IPS-NIHi11 (cell line): ENCODE results near the gene AGMO.

Experiments
- DNase-seq: peaks from one replicate; pipeline ENCODE4 v3.0.0; 2012; ENCODE audit warnings: mixed read lengths, low spot score

The AGMO gene

GRCh38 chr7:15457990-15458955 is 103.5 kb downstream of the AGMO start:
- DNase-seq: no peak

- no peak for DNase-seq
Observed at GRCh38 chr7:15452670-15453069, 109.1 kb downstream of the AGMO start.

- no peak for DNase-seq
Observed at GRCh38 chr7:15446722-15447121, 115.1 kb downstream of the AGMO start.

- no peak for DNase-seq
Observed at GRCh38 chr7:15446280-15446679, 115.5 kb downstream of the AGMO start.

GRCh38 chr7:15441915-15442314 is 119.9 kb downstream of the AGMO start:
- no peak for DNase-seq

GRCh38 chr7:15440482-15440881 is 121.3 kb downstream of the AGMO start:
- no peak for DNase-seq

- DNase-seq: no peak
Observed at GRCh38 chr7:15439853-15440252, 122.0 kb downstream of the AGMO start.

- no peak for DNase-seq
Observed at GRCh38 chr7:15433151-15433550, 128.7 kb downstream of the AGMO start.

- DNase-seq: no peak
Observed at GRCh38 chr7:15430911-15431310, 130.9 kb downstream of the AGMO start.

- DNase-seq: no peak
Observed at GRCh38 chr7:15430191-15430590, 131.6 kb downstream of the AGMO start.

GRCh38 chr7:15424468-15424867 is 137.3 kb downstream of the AGMO start:
- DNase-seq: no peak

- DNase-seq: no peak
Observed at GRCh38 chr7:15419596-15419995, 142.2 kb downstream of the AGMO start.

- DNase-seq: no peak
Observed at GRCh38 chr7:15418264-15418663, 143.6 kb downstream of the AGMO start.

GRCh38 chr7:15417341-15417988 is 144.3 kb downstream of the AGMO start:
- DNase-seq: no peak

GRCh38 chr7:15411019-15411418 is 150.8 kb downstream of the AGMO start:
- DNase-seq: no peak

GRCh38 chr7:15407910-15408309 is 153.9 kb downstream of the AGMO start:
- DNase-seq: no peak

- DNase-seq: no peak
Observed at GRCh38 chr7:15403751-15404150, 158.1 kb downstream of the AGMO start.

- no peak for DNase-seq
Observed at GRCh38 chr7:15403315-15403714, 158.5 kb downstream of the AGMO start.

GRCh38 chr7:15402436-15403136 is 159.2 kb downstream of the AGMO start:
- no peak for DNase-seq

GRCh38 chr7:15400440-15400839 is 161.4 kb downstream of the AGMO start:
- no peak for DNase-seq

- no peak for DNase-seq
Observed at GRCh38 chr7:15399441-15399840, 162.4 kb downstream of the AGMO start.

- no peak for DNase-seq
Observed at GRCh38 chr7:15397922-15398760, 163.7 kb downstream of the AGMO start.
